Panc1 (cell line): Measurements from ENCODE around the gene HSF2BP. TPM values are rescaled to one million over a fixed set of nuclear protein-coding genes. Genes with fewer than 3 reads are reported as not detected.

Experiments used
- ATAC-seq: fragments of 200-7000 bp; cut with Tn5 transposase; 2 replicates; pipeline ENCODE4 v1.9.1; 2020; ENCODE audit warnings: mild to moderate bottlenecking, moderate library complexity
- BruUV-seq: library from RNA; stranded (reverse); fragments of 400-500 nt; replicated peaks from 2 replicates; lab custom pipeline; 2021; lab: Mats Ljungman, UMichigan
- CTCF ChIA-PET: fragments of 300-600 bp; sonication (Branson Sonifier 250); formaldehyde crosslinking; loops from one replicate; lab custom pipeline; 2022; ENCODE audit warnings: antibody characterized with exemption; lab: Charles Lee
- POLR2A ChIA-PET: fragments of 300-600 bp; sonication (Branson Sonifier 250); formaldehyde crosslinking; loops from one replicate; lab custom pipeline; 2022; ENCODE audit warnings: antibody characterized with exemption; lab: Charles Lee
- DNase-seq: peaks from one replicate; pipeline ENCODE4 v3.0.0-alpha.2; 2010; ENCODE audit warnings: low read depth, low spot score
- H3K27ac ChIP-seq: 2 replicates; pipeline ENCODE4 v1.5.1; 2011; ENCODE audit warnings: mild to moderate bottlenecking, low read length, inconsistent platforms
- H3K27me3 ChIP-seq: fragments of 200-500 bp; sonication (Bioruptor generic); 2 replicates; pipeline ENCODE4 v1.6.0; 2014; ENCODE audit warnings: low read length, inconsistent platforms; ENCODE audit not compliant: control insufficient read depth, insufficient read depth
- H3K36me3 ChIP-seq: fragments of 200-500 bp; sonication (Bioruptor generic); 2 replicates; pipeline ENCODE4 v1.5.1; 2014; ENCODE audit warnings: inconsistent platforms, mild to moderate bottlenecking, low read length, moderate library complexity; ENCODE audit not compliant: control insufficient read depth, insufficient read depth
- H3K4me1 ChIP-seq: 2 replicates; pipeline ENCODE4 v1.5.1; 2011; ENCODE audit warnings: inconsistent platforms, mild to moderate bottlenecking, low read length, moderate library complexity; ENCODE audit not compliant: control insufficient read depth, insufficient read depth
- H3K4me3 ChIP-seq, 2 experiments: 2 replicates each; pipeline ENCODE4 v1.5.1; 2011 to 2012; ENCODE audit warnings: low read depth in 2 of 2, low read length in 2 of 2, mild to moderate bottlenecking in 2 of 2, inconsistent platforms in 1 of 2, moderate library complexity in 1 of 2
- H3K9me3 ChIP-seq: fragments of 200-500 bp; sonication (Bioruptor generic); 2 replicates; pipeline ENCODE4 v1.5.1; 2014; ENCODE audit warnings: low read depth, mild to moderate bottlenecking, inconsistent platforms, low read length, moderate library complexity; ENCODE audit not compliant: control insufficient read depth, insufficient read depth
- CTCF ChIP-seq: fragments of 450-650 bp; IDR thresholded peaks from 2 replicates; pipeline ENCODE4 v1.5.1; 2017; ENCODE audit warnings: mild to moderate bottlenecking
- POLR2AphosphoS5 ChIP-seq: IDR thresholded peaks from 2 replicates; pipeline ENCODE4 v1.6.1; 2012; ENCODE audit warnings: mild to moderate bottlenecking, low read depth, low read length, moderate library complexity
- SIN3A ChIP-seq: IDR thresholded peaks from 2 replicates; pipeline ENCODE4 v1.6.1; 2012; ENCODE audit warnings: low read depth, mild to moderate bottlenecking, low read length, moderate library complexity, borderline replicate concordance; ENCODE audit not compliant: insufficient read depth
- TCF7L2 ChIP-seq: IDR thresholded peaks from 2 replicates; pipeline ENCODE4 v1.6.1; 2011; ENCODE audit warnings: mild to moderate bottlenecking, low read depth, low read length, inconsistent platforms
- in situ Hi-C: cut with HindIII; loops from 2 replicates; pipeline ENCODE4 v1.10.0; 2016; ENCODE audit warnings: low sequenced_read_pairs, low pct_unique_long_range_greater_than_20kb
- intact Hi-C: fragments of 100-400 bp; cut with micrococcal nuclease; formaldehyde crosslinking; loops from one replicate; pipeline ENCODE4 v1.10.0; 2022; ENCODE audit not compliant: unreplicated experiment
- total RNA-seq: library from RNA; stranded (reverse); gene quantifications from one replicate; pipeline ENCODE4 v1.2.1, GENCODE V29; 2021; ENCODE audit not compliant: unreplicated experiment
- TF ChIP-seq, protein P1 (sequence below), 2 experiments: IDR thresholded peaks; 2 replicates each; pipeline ENCODE4 v1.6.1; 2011 to 2012; ENCODE audit warnings: low read depth in 2 of 2, control low read depth in 1 of 2, low read length in 1 of 2, mild to moderate bottlenecking in 1 of 2, moderate library complexity in 1 of 2; ENCODE audit not compliant: insufficient read depth in 1 of 2

HSF2BP gene
- total RNA-seq, 1 experiment from 2014 or later, result 4.2 TPM

DNA sequence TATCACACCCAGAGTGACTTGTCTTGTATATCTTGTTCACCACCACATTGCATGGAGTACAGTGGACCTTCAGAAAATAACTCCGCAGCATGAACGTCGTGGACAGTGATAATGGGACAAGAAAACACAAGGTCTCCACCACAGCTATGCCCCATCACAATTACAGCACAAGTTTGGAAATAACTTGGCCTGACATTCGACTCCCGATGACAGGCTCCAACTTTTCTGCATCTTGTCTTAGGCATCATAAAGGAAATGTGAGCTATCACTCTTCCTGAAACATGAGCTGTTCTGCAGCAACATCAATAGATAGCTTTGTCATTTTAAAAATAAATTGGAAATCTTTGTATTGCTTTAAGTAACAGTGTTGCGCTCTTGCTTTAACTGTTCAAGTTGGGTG lies 3.0 kb upstream of the HSF2BP start:
- intact Hi-C loops, result no loop called here
- H3K9me3 ChIP-seq, result no peaks in the 10 kb centered on the region
- no peak overlapping the region for H3K4me3 ChIP-seq
- no TSS peak for BruUV-seq
- ATAC-seq, result no peak
- DNase-seq, result no peak
- no peaks in the 10 kb centered on the region for H3K27me3 ChIP-seq
- POLR2A ChIA-PET, result no interaction called here
- CTCF ChIA-PET, result no interaction called here
- peaks cover 3% of the 10 kb centered on the region for H3K36me3 ChIP-seq
- TF ChIP-seq TCF7L2 (no peak), POLR2AphosphoS5 (no peak), SIN3A (no peak), CTCF (no peak)
- TF ChIP-seq, protein P1, sequence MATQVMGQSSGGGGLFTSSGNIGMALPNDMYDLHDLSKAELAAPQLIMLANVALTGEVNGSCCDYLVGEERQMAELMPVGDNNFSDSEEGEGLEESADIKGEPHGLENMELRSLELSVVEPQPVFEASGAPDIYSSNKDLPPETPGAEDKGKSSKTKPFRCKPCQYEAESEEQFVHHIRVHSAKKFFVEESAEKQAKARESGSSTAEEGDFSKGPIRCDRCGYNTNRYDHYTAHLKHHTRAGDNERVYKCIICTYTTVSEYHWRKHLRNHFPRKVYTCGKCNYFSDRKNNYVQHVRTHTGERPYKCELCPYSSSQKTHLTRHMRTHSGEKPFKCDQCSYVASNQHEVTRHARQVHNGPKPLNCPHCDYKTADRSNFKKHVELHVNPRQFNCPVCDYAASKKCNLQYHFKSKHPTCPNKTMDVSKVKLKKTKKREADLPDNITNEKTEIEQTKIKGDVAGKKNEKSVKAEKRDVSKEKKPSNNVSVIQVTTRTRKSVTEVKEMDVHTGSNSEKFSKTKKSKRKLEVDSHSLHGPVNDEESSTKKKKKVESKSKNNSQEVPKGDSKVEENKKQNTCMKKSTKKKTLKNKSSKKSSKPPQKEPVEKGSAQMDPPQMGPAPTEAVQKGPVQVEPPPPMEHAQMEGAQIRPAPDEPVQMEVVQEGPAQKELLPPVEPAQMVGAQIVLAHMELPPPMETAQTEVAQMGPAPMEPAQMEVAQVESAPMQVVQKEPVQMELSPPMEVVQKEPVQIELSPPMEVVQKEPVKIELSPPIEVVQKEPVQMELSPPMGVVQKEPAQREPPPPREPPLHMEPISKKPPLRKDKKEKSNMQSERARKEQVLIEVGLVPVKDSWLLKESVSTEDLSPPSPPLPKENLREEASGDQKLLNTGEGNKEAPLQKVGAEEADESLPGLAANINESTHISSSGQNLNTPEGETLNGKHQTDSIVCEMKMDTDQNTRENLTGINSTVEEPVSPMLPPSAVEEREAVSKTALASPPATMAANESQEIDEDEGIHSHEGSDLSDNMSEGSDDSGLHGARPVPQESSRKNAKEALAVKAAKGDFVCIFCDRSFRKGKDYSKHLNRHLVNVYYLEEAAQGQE (IDR thresholded peaks at IDR 0.05; ENCODE audit: insufficient read depth in 1 of 2, low read depth in 2 of 2, low read length in 1 of 2), result no peak
- H3K4me1 ChIP-seq, result peaks cover 5% of the 10 kb centered on the region; the same call in 1 of the 2 replicates
- in situ Hi-C loops, result no loop called here
- no peak overlapping the region for H3K27ac ChIP-seq

DNA sequence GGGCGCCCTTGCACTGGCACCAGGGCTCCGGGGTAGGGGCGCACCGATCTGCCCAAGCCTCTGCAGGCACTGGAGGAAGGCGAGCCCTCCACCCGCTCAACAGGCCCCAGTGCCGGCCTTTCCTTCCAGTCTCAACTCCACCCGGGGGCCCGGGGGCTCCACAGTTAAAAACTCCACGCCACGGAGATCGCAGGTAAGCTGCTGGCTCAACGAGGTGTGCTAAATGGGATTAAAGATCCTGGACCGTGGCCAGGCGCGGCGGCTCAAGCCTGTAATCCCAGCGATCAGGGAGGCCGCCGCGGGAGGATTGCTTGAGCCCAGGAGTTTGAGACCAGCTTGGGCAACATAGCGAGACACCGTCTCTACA lies 536 bp downstream of the HSF2BP start:
- H3K9me3 ChIP-seq, result no peaks in the 10 kb centered on the region
- TF ChIP-seq, protein P1 (IDR thresholded peaks at IDR 0.05; ENCODE audit: insufficient read depth in 1 of 2, low read depth in 2 of 2, low read length in 1 of 2), result no peak
- TF ChIP-seq TCF7L2 (no peak), SIN3A (no peak), CTCF (no peak), POLR2AphosphoS5 (no peak)
- H3K4me1 ChIP-seq, result peaks cover 5% of the 10 kb centered on the region; the same call in 1 of the 2 replicates
- H3K4me3 ChIP-seq, result peak overlapping the region in 1 of 2 experiments; percentile 82; a peak in 3 of 4 replicates
- peak overlapping the region; percentile 74 for H3K27ac ChIP-seq
- no TSS peak for BruUV-seq
- CTCF ChIA-PET, result no interaction called here
- POLR2A ChIA-PET, result no interaction called here
- intact Hi-C loops, result no loop called here
- H3K36me3 ChIP-seq, result peaks cover 3% of the 10 kb centered on the region
- in situ Hi-C loops, result no loop called here
- H3K27me3 ChIP-seq, result no peaks in the 10 kb centered on the region
- no peak for ATAC-seq
- no peak for DNase-seq
